CD4-positive, alpha-beta T cell treated with Interleukin-21 for 1 hour (primary cell): ENCODE data around the gene KRT36.

ENCODE experiments used
- DNase-seq: peaks from one replicate; pipeline ENCODE4 v3.0.0-alpha.2; 2020

The KRT36 gene

GRCh38 chr17:41475421-41475820, 14.3 kb downstream of the KRT36 start:
- DNase-seq: no peak

DNA sequence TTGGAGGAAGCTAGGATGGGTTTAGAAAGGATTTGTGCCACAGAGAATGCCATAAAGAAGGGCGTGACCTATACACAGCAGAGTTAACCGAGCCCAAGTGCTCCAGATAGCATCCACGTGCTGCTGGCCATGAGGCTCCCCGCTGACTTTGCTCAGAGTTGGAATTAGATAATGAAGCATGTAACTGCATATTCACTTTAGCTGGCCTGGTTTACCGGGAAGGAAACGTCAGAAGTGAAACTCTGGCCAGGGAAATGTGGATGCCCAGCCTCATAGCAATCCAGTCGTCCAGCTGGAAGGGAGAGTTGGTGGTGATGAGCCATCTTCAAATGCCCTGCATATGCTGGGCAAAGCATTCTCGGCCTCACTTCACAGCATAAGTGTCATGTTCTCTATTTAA, 14.8 kb downstream of the KRT36 start:
- DNase-seq: no peak

DNA sequence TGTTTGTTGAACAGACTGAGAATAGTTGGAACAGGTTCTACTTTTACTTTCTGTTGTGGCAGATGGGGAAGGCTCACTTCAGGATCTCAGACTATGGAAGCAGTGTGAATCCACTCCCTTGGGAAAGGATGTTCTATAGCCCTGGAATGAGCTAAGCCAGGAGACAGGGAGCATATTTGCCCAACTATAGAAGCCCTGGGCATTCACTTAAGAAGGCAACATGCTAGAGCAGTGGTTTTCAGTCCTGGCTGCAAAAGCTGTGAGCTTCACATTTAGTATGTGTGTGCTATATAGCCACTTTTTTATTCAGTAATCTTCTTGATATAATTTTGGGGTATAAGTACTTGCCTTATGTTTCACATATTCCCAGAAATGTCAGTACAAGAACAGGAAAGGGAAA, 21.4 kb downstream of the KRT36 start:
- no peak for DNase-seq

DNA sequence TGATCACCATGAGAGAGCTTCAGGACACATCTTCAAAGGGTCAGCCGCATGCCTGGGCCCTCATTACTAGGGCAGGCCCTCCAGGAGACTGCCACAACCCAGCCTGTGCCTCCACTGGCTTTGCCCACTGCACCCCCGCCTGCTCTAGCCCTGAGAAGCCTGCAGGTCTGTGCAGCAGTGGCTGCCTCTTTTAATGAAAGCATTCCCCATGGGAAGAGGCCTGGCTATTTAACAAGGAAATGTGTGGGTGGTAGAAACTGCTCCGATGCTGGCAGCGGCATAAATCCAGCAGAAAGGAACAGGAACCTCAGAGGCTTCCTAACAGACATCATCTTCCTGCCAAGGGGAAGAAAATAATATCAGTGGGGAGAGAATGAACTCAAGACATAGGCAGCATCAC, 22.1 kb downstream of the KRT36 start:
- DNase-seq: no peak

DNA sequence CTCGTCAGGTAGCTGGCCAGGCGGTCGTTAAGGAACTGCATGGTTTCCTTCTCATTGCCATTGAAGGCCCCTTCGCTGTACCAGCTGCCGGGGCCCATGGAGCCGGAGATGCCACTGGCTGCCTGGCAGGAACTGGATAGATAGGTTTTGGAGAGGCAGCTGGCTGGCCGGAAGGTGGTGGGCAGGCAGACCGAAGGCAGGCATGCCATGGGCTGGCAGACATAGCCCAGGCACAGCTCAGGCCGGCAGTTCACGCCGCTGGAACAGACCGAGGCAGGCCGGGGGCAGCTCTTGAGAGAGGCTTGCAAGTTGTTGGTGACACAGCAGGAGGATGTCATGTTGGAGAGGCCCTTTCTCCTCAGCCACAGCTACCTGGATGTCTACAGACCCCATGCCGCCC, 22.7 kb downstream of the KRT36 start, which contains the start of gene KRT32:
TSS of gene KRT32 (minus strand) at position 399 of the 400 bp plus-strand sequence. CDS start at position 338, 61 bp downstream.
- DNase-seq: no peak

DNA sequence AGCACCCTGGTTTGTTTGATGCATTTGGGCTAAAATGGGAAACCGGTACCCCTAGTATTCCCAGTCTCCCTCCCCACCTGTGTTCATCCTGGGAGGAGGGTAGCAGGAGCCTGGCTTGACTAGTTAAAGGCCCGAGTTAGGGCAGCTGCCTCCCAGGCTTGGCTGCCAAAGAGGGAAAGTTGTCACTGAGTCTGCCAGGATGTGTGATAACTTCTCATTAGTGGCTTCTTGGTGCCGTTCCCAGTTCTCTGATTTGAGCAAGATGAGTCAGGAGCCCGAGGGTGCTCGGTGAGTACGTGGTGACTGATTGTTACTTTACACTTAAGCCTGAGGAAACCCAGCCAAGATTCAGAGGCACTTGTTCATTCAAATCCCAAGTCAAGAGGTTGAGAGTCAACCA, 25.0 kb downstream of the KRT36 start:
- DNase-seq: no peak

- no peak for DNase-seq
Observed at GRCh38 chr17:41464173-41464572, 25.5 kb downstream of the KRT36 start.

GRCh38 chr17:41463746-41464145, 26.0 kb downstream of the KRT36 start:
- DNase-seq: no peak

GRCh38 chr17:41462705-41463104, 27.0 kb downstream of the KRT36 start:
- no peak for DNase-seq

- DNase-seq: no peak
Observed at GRCh38 chr17:41457676-41458075, 32.0 kb downstream of the KRT36 start.

GRCh38 chr17:41456204-41456603, 33.5 kb downstream of the KRT36 start:
- DNase-seq: no peak

DNA sequence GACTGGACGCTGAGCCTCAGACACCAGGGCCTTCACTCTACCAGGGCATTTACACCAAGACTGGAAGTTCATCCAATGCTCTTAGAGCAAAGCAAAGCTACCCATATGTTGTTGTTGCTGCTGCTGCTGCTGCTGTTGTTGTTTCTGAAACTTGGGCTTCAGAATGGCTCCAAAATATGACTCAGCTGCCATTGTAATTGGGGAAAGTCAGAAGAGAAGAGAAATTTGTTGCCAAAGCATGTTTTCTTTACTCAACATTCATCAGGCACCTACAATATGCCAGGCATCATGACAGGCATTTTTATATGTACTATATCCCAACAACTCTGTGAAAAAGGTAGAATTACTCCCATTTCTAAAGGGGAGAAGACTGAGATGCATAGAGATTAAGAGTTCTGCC, 34.5 kb downstream of the KRT36 start:
- no peak for DNase-seq

- DNase-seq: no peak
Observed at GRCh38 chr17:41453066-41453465, 36.6 kb downstream of the KRT36 start.

DNA sequence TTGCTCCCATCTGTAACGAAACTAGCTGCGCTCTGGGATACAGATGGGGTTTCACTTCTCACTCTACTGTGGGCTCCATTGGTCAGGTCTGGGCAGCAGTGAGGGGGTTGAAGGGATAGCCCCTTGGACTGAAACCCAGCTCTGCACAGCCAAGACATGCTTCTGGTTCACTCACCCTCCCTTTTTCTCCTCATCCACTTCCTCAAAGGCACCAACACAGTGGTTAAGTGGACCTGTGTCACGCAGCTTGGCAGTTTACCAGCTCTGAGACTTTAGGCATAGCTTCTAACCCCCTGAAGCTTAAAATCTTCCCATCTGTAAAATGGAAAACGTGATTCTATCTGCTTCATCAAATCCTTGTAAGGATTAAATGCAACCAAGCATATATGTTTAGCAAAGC, 37.4 kb downstream of the KRT36 start:
- no peak for DNase-seq

- DNase-seq: no peak
Observed at GRCh38 chr17:41451154-41451728, 38.5 kb downstream of the KRT36 start.

GRCh38 chr17:41449008-41449407, 40.7 kb downstream of the KRT36 start:
- no peak for DNase-seq

GRCh38 chr17:41448506-41448905, 41.2 kb downstream of the KRT36 start:
- DNase-seq: no peak

GRCh38 chr17:41446806-41447205, 42.9 kb downstream of the KRT36 start:
- DNase-seq: no peak

DNA sequence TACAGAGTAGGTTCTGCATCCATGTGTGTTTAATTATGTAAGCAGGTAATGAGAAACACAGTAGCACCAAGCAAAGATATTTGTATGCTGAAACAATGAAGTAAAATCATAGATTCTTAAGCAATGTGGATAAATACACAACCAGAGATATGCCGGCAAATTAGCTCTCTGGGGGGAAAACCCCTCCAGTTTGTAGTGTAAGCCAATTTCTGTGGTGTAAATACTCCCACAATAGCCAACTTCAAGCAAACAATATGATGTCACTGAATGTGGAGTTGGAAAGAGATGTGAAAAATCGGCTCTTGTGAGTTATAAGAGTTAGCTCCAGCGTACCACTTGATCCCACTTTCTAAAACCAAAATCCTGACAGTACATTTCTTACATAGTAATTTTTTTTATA, 45.1 kb downstream of the KRT36 start:
- no peak for DNase-seq

- DNase-seq: no peak
Observed at GRCh38 chr17:41444186-41444585, 45.5 kb downstream of the KRT36 start.

DNA sequence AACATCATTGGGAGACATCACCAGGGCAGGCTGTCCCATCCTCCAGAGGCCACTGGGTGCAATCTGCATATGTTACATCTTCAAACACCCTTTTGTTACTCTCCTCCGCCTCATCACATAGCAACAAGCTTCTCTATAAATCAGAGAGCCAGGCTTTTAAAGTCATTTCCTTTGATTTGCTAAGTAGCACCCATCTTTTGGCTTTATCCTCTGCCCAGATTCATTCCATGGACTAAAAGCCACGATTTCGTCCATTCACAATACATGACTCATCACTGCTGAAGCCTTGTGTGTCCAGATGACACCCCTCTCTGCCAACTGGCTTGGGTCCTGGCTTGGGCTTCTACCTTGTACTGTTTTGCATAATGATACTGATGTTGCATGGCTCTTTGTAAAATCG, 47.0 kb downstream of the KRT36 start:
- DNase-seq: no peak

GRCh38 chr17:41440531-41441033, 49.1 kb downstream of the KRT36 start, which contains the start of gene KRT38:
Gene KRT38 (minus strand): TSS chr17:41440983. CDS start chr17:41440921, 62 bp downstream.
- no peak for DNase-seq

- DNase-seq: no peak
Observed at GRCh38 chr17:41439375-41439774, 50.3 kb downstream of the KRT36 start.

GRCh38 chr17:41437769-41438168, 51.9 kb downstream of the KRT36 start:
- no peak for DNase-seq

DNA sequence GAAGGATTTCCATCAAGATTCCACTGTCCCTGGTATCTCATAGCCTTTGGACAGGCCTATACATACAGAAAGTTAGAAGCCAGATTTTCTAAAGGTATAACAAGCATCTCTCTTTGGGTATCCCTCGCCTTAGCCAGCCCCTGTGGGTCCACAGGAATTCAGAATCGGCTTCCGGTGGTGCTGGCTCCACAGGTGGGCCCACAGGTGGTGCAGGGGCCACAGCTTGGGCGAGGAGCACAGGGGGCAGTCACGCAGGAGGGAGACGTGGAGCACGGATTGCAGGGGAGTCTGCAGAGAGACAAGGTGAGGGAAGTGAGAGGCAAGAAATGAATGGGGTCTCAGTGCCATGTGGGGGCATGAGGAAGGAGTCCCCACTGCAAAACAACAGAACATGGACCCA, 52.5 kb downstream of the KRT36 start:
- no peak for DNase-seq
